Measurements from ENCODE around the gene FBXW8. TPM values are rescaled to one million over a fixed set of nuclear protein-coding genes. Genes with fewer than 3 reads are reported as not detected.

FBXW8 gene
- total RNA-seq, 2 donors from 2014 or later, result 8.6 to 8.7 TPM

DNA sequence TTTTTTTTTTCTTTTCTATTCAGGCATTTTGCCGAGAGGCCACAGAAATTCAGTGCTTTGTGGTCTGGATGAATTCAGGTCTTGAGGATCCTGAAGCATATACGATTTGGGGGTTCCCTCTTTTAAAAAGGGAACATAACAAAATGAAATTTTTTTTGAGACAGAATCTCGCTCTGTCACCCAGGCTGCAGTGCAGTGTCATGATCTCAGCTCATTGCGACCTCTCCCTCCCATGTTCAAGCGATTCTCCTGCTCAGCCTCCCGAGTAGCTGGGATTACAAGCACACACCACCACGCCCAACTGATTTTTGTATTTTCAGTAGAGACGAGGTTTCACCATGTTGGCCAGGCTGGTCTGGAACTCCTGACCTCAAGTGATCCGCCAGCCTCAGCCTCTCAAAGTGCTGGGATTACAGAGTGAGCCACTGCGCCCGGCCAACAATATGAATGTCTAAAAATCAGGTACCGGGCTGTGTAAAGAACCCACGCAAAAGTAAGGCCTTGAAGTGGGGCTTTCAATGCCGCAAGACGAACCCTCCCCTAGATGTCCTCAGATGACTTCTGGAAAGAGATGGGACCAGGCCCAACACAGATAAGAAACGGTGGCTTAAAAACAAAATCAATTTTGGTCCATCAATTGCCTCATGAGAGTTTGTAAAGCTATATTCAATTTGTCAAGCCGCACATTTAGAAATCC, 158.5 kb downstream of the FBXW8 start:
- no peak overlapping the region for H3K4me3 Mint-ChIP-seq
- H3K27me3 Mint-ChIP-seq, result no peaks in the 10 kb centered on the region
- peaks cover 11% of the 10 kb centered on the region for H3K4me1 Mint-ChIP-seq
- ATAC-seq (no peak), DNase-seq (no peak)
- H3K27ac Mint-ChIP-seq, result no peak overlapping the region
- peaks cover 2% of the 10 kb centered on the region for H3K36me3 Mint-ChIP-seq (ENCODE audit: low read depth)
- H3K9me3 ChIP-seq (ENCODE audit: control insufficient read depth, low read length, poor library complexity, severe bottlenecking), result no peaks in the 10 kb centered on the region

DNA sequence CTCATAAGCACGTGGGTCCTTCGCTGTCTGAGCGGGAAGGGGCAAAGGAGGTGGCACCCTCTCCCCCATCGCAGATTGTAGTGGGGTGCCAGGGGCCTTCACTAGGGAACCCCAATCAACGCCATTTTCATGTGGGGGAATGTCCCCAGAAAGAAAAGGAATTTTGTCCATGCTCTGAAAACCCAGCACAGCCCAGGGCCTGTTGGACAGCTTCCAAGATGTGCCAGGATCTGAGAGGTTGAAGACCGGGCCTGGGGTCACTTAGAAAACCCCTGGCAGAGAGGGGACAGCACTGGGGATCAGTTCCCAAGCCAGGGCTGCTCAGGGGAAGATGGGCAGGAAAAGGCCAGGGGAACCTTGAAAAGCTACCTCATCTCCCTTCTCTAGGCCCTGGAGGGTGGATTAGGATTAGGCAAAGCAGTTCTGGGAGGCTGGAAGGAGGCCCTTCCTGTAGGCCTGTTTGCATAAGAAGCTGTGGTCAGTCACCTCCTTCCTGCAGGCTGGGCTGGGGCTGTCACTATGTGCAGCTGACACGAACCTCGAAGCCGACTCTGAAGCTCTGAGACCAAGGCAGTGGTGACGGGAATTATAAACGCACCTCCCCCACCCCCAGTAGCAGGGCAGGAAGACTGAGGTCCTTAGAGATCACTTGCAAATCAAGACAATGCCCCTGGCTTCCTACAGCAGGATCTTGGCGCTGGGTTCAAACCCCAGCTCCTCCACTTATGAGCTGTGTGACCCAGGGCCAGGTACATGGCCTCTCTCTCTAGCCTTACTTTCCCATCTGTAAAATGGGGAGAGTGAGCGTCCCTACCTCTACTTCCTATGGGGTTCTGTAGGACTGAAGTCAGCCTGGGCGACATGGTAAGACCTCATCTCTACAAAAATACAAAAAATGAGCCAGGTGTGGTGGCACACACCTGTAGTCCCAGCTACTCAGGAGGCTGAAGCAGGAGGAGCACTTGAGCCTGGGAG, 159.5 kb downstream of the FBXW8 start:
- Mint-ChIP-seq H3K4me3 (no peak overlapping the region), H3K36me3 (ENCODE audit: low read depth) (peaks cover 2% of the 10 kb centered on the region), H3K27me3 (no peaks in the 10 kb centered on the region), H3K4me1 (peaks cover 2% of the 10 kb centered on the region), H3K27ac (no peak overlapping the region)
- DNase-seq, result no peak
- no peak for ATAC-seq
- H3K9me3 ChIP-seq (ENCODE audit: control insufficient read depth, low read length, poor library complexity, severe bottlenecking), result no peaks in the 10 kb centered on the region

DNA sequence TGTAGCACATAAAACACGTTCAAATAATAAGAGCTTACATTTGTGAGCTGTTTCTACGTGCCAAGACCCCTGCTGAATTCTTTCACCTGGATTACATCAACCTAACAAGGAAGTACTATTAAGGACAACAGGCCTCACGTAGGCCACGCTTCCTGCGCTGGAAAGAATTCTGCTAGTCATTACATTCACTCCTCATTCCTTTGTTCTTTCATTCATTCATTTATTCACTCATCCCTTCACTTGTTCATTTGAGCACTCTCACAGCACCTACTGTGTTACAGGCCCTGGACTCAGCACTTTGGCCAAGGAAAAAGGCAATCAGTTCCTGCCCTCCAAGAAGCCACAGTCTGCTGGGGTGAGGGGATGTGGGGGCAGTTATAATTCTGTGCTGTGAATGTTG, 160.3 kb downstream of the FBXW8 start:
- no peak for DNase-seq
- no peak overlapping the region for H3K4me3 Mint-ChIP-seq

DNA sequence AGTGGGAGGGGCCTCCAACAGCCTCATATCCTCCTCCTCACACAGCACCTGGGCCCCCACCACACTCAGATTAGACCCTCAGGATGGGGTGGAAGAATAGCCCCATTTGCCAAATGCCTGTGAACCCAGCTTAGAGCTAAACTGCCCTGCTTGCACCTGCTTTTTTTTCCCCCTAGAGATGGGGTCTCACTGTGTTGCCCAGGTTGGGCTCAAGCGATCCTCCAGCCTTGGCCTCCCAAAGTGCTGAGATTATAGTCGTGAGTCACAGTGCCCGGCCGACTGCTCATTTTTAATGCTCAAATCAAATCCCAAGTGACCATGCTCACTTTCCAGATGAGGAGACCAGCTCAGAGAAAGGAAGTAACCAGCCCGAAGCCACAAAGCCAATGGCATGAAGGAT, 161.4 kb downstream of the FBXW8 start:
- Mint-ChIP-seq H3K4me3 (no peak overlapping the region), H3K4me1 (peaks cover 6% of the 10 kb centered on the region), H3K36me3 (ENCODE audit: low read depth) (peaks cover 2% of the 10 kb centered on the region), H3K27ac (no peak overlapping the region), H3K27me3 (no peaks in the 10 kb centered on the region)
- ATAC-seq (no peak), DNase-seq (no peak)
- no peaks in the 10 kb centered on the region for H3K9me3 ChIP-seq (ENCODE audit: control insufficient read depth, low read length, poor library complexity, severe bottlenecking)

More for the DNA sequence above, 160.3 kb downstream of the FBXW8 start:
- H3K27ac Mint-ChIP-seq, result no peak overlapping the region
- H3K36me3 Mint-ChIP-seq (ENCODE audit: low read depth), result peaks cover 2% of the 10 kb centered on the region
- peaks cover 2% of the 10 kb centered on the region for H3K4me1 Mint-ChIP-seq
- ATAC-seq, result no peak
- no peaks in the 10 kb centered on the region for H3K9me3 ChIP-seq (ENCODE audit: control insufficient read depth, low read length, poor library complexity, severe bottlenecking)
- no peaks in the 10 kb centered on the region for H3K27me3 Mint-ChIP-seq

DNA sequence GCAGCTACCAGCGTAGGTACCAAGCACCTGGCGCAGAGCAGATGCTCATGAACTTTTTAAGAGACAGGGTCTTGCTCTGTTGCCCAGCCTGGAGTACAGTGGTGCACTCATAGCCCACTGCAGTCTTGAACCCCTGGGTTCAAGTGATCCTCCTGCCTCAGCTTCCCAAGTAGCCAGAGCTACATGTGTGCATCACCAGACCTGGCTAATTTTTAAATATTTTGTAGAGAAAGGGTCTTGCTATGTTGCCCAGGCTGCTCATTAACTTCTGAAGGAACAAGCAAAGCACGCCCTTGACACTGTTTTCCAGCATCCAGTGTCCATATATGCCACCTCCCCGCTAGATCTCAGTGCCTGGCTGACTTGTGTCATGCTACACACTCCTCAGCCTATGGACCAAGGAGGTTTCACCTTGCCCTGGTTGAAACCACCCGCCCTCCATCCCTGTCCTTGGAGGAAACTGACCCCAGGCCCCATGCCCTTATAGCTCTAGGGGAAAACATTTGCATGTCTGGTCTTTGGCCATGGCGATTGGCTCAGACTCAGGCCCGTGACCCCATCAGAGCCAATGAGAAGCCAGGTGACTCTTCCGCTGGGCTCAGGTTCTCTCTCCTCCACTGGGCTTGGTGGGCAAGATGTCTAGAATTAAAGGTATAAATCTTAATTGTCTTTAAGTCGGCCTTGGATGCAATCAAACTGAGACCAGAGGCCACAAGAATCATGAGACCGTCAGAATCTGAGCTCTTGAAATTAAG, 162.2 kb downstream of the FBXW8 start:
- Mint-ChIP-seq H3K4me1 (peaks cover 9% of the 10 kb centered on the region), H3K36me3 (ENCODE audit: low read depth) (peaks cover 2% of the 10 kb centered on the region), H3K27ac (no peak overlapping the region), H3K27me3 (no peaks in the 10 kb centered on the region), H3K4me3 (no peak overlapping the region)
- ATAC-seq, result no peak
- H3K9me3 ChIP-seq (ENCODE audit: control insufficient read depth, low read length, poor library complexity, severe bottlenecking), result no peaks in the 10 kb centered on the region
- DNase-seq, result no peak

DNA sequence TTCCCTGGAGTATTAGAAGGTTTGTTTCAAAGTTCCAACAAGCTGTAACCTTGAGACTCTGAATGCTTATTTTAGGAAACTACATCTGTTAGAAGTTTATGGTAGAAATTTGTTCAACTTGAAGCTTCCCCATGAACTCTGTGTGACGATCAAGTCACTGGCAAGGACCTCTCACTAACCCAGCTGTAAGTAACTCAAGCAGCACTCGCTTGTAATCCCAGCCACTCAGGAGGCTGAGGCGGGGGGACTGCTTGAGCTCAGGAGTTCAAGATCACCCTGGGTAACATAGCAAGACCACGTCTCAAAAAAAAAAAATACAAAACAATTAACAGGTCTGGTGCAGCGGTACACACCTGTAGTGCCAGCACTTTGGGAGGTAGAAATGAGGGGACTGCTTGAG, 162.9 kb downstream of the FBXW8 start:
- H3K27me3 Mint-ChIP-seq, result no peaks in the 10 kb centered on the region
- H3K9me3 ChIP-seq (ENCODE audit: control insufficient read depth, low read length, poor library complexity, severe bottlenecking), result no peaks in the 10 kb centered on the region
- DNase-seq, result no peak
- H3K36me3 Mint-ChIP-seq (ENCODE audit: low read depth), result peaks cover 2% of the 10 kb centered on the region
- H3K4me1 Mint-ChIP-seq, result peaks cover 9% of the 10 kb centered on the region
- no peak for ATAC-seq
- H3K4me3 Mint-ChIP-seq, result no peak overlapping the region
- no peak overlapping the region for H3K27ac Mint-ChIP-seq

DNA sequence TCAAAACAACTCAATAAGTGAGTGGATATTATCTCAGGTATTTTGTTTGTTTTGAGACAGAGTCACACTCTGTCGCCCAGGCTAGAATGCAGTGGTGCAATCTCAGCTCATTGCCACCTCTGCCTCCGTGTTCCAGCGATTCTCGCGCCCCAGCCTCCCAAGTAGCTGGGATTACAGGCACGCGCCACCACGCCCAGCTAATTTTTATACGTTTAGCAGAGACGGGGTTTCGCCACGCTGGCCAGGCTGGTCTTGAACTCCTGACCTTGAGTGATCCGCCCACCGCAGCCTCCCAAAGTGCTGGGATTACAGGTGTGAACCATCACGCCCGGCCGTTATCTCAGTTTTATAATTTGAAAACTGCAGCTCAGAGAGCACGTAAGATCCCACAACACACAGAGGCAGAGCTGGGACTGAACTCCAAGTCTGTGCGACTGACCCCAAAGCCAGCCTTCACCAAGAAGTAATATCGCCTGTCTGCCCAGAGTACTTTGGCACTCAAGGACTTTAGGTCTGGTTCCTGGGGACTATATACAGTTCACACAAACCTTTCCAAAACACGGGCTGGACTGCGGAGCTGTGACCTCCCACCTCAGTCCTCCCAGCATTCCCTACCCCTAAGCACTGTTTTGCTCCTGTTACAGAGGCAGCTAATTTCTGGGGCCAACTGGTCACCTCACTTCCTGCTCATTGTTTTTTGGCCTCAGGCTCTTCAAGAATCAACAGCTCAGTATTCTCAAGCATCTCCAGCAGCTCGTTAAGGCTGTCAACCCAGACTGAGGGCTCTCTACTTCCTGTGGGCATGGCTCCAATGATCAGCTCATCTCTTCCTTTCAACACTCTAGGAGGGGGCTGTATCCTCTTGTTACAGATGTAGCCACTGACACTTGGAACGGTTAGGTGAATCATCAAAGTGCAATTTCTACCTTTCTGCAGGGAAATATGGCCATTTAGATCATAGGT, 165.9 kb downstream of the FBXW8 start:
- no peaks in the 10 kb centered on the region for H3K9me3 ChIP-seq (ENCODE audit: control insufficient read depth, low read length, poor library complexity, severe bottlenecking)
- H3K36me3 Mint-ChIP-seq (ENCODE audit: low read depth), result no peaks in the 10 kb centered on the region
- H3K27ac Mint-ChIP-seq, result peak overlapping the region; percentile 24
- peaks cover 7% of the 10 kb centered on the region for H3K4me1 Mint-ChIP-seq
- no peak for ATAC-seq
- H3K4me3 Mint-ChIP-seq, result no peak overlapping the region
- DNase-seq, result no peak
- no peaks in the 10 kb centered on the region for H3K27me3 Mint-ChIP-seq

DNA sequence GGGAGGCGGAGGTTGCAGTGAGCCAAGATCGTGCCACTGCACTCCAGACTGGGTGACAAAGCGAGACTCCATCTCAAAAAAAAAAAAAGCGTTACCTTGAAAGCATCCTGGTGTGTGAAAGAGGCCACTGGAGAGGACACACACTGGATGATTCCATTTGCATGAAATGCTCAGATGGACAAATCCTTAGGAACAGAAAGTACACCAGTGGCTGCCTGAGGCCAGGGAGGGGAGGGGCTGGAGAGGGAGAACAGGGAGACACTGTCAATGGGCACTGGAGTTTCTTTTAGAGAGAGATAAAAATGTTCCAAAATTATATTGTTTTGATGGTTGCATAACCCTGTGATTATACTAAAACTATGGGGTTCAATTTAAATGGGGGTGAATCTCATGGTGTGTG, 168.7 kb downstream of the FBXW8 start:
- ATAC-seq (no peak), DNase-seq (no peak)
- Mint-ChIP-seq H3K27ac (no peak overlapping the region), H3K27me3 (no peaks in the 10 kb centered on the region), H3K4me3 (no peak overlapping the region), H3K36me3 (ENCODE audit: low read depth) (no peaks in the 10 kb centered on the region), H3K4me1 (peaks cover 10% of the 10 kb centered on the region)
- no peaks in the 10 kb centered on the region for H3K9me3 ChIP-seq (ENCODE audit: control insufficient read depth, low read length, poor library complexity, severe bottlenecking)

DNA sequence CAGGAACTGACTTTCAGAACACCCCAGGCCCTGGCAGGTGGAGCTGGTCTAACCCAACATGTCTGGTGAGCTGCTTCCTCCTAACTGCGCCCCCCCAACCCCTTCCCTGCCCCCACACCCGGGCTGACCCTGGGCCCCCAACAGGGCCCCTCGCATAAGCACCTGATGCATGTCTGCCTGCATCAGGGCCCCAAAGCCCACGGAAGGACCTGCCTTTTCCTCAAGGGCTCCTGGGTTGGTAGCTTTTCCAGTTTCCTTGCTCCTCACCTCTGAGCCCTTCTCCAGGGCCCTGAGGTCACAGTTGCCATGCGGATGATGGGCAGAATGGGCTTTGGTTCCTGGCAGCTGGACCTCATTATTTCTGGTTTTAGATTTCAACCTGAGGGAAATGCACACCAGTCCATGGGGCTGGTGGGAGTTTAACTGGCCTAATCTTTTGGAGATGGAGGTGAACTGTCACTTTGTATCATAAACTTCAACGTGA, 170.0 kb downstream of the FBXW8 start:
- Mint-ChIP-seq H3K27me3 (no peaks in the 10 kb centered on the region), H3K4me3 (no peak overlapping the region), H3K36me3 (ENCODE audit: low read depth) (no peaks in the 10 kb centered on the region), H3K27ac (no peak overlapping the region), H3K4me1 (peaks cover 10% of the 10 kb centered on the region)
- DNase-seq (no peak), ATAC-seq (no peak)
- no peaks in the 10 kb centered on the region for H3K9me3 ChIP-seq (ENCODE audit: control insufficient read depth, low read length, poor library complexity, severe bottlenecking)

Other genes with a start within 250 kb of the FBXW8 start
- 10 to 100 TPM; 17.2 to 18.5 TPM for gene SPRING1, start 172.9 kb upstream of the FBXW8 start, total RNA-seq
- 1 to 10 TPM; 4.9 to 5.7 TPM for gene RNFT2, start 172.6 kb upstream of the FBXW8 start, total RNA-seq
- gene HRK, start 29.5 kb upstream of the FBXW8 start, total RNA-seq, result under 1 TPM in 1 of 2 donors, not detected in 1; 0.30 TPM
- 10 to 100 TPM in 1 of 2 donors, 1 to 10 TPM in 1; 9.2 to 11.4 TPM for gene TESC, start 188.5 kb downstream of the FBXW8 start, total RNA-seq